Measurements from ENCODE around the gene MOV10L1.
A peak's percentile ranks its signal among the peaks of the same experiment; 100 is the strongest.
"Not testable (repeated sequence)": the region's sequence is repeated elsewhere in the genome, so short reads cannot be mapped to it uniquely, and the experiment has no call there.

The MOV10L1 gene

GRCh38 chr22:50203288-50203687 is 113.5 kb downstream of the MOV10L1 start:
- Histone ChIP-seq H3K27me3 (no peaks in the 10 kb centered on the region), H3K4me1 (peaks cover 6% of the 10 kb centered on the region), H3K9me3 (no peaks in the 10 kb centered on the region), H3K36me3 (peaks cover 43% of the 10 kb centered on the region), H3K4me3 (ENCODE audit: low read depth, low read length) (no peak overlapping the region)
- DNase-seq: no peak
- no peak for TF ChIP-seq CTCF (IDR thresholded peaks at IDR 0.05; ENCODE audit: low read depth, low read length)

- DNase-seq: no peak
- H3K9me3 ChIP-seq: no peaks in the 10 kb centered on the region
- H3K4me1 ChIP-seq: peaks cover 6% of the 10 kb centered on the region
- no peaks in the 10 kb centered on the region for H3K27me3 ChIP-seq
- TF ChIP-seq CTCF (IDR thresholded peaks at IDR 0.05; ENCODE audit: low read depth, low read length): no peak
- peaks cover 41% of the 10 kb centered on the region for H3K36me3 ChIP-seq
- no peak overlapping the region for H3K4me3 ChIP-seq (ENCODE audit: low read depth, low read length)
Observed at GRCh38 chr22:50204571-50204970, 114.8 kb downstream of the MOV10L1 start.

- not testable (repeated sequence) for H3K4me3 ChIP-seq (ENCODE audit: low read depth, low read length); H3K9me3 ChIP-seq; DNase-seq; H3K4me1 ChIP-seq; H3K27me3 ChIP-seq
- H3K36me3 ChIP-seq: peaks cover 42% of the 10 kb centered on the region
Observed at GRCh38 chr22:50204998-50205397, 115.2 kb downstream of the MOV10L1 start.

GRCh38 chr22:50205781-50206569 is 116.2 kb downstream of the MOV10L1 start:
- no peaks in the 10 kb centered on the region for H3K9me3 ChIP-seq
- H3K4me1 ChIP-seq: peaks cover 6% of the 10 kb centered on the region
- DNase-seq: no peak
- no peak for TF ChIP-seq CTCF (IDR thresholded peaks at IDR 0.05; ENCODE audit: low read depth, low read length)
- peaks cover 49% of the 10 kb centered on the region for H3K36me3 ChIP-seq
- no peaks in the 10 kb centered on the region for H3K27me3 ChIP-seq
- H3K4me3 ChIP-seq (ENCODE audit: low read depth, low read length): no peak overlapping the region

- H3K36me3 ChIP-seq: peaks cover 55% of the 10 kb centered on the region
- H3K4me1 ChIP-seq: peaks cover 6% of the 10 kb centered on the region
- DNase-seq: peak; percentile 77
Observed at GRCh38 chr22:50206599-50206998, 116.8 kb downstream of the MOV10L1 start.

GRCh38 chr22:50207383-50208140 is 117.8 kb downstream of the MOV10L1 start:
- H3K4me3 ChIP-seq (ENCODE audit: low read depth, low read length): no peak overlapping the region
- peak; percentile 67 for DNase-seq
- peaks cover 59% of the 10 kb centered on the region for H3K36me3 ChIP-seq
- no peak for TF ChIP-seq CTCF (IDR thresholded peaks at IDR 0.05; ENCODE audit: low read depth, low read length)
- peaks cover 6% of the 10 kb centered on the region for H3K4me1 ChIP-seq
- H3K9me3 ChIP-seq: no peaks in the 10 kb centered on the region
- no peaks in the 10 kb centered on the region for H3K27me3 ChIP-seq

More at GRCh38 chr22:50206599-50206998, 116.8 kb downstream of the MOV10L1 start:
- peak; percentile 71 for TF ChIP-seq CTCF (IDR thresholded peaks at IDR 0.05; ENCODE audit: low read depth, low read length)
- H3K27me3 ChIP-seq: no peaks in the 10 kb centered on the region
- H3K4me3 ChIP-seq (ENCODE audit: low read depth, low read length): no peak overlapping the region
- H3K9me3 ChIP-seq: no peaks in the 10 kb centered on the region
